HG03280 (cell line): ENCODE results near the gene PRKCB.
"Not testable (repeated sequence)": the region's sequence is repeated elsewhere in the genome, so short reads cannot be mapped to it uniquely, and the experiment has no call there.

ENCODE experiments used
- ATAC-seq: cut with Tn5 transposase; IDR thresholded peaks from one replicate; pipeline ENCODE4 v1.9.1; 2021; ENCODE audit warnings: mild to moderate bottlenecking, moderate library complexity; ENCODE audit not compliant: unreplicated experiment

PRKCB gene

DNA sequence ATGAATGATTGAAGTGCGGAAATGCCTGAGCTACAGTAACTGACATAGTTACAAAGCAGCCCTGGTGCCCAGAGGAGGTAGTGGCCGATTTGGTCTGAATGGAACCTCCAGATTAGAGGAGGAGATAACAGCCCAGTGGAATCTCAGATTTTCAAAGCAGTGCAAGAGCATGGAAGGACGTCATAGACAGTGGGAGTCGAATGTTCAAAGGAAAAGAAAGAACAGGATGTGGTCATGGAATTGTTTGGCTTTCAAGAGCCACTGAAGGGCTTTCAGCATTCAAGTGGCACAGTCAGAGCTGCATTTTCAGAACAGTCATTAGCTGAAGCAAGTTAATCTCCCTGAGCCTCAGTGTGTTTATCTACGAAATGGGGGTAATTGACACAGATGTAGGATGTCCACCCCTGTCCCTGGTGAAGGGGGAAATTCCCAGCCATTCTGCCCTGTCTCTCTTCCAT lies 315.7 kb downstream of the PRKCB start:
- no peak for ATAC-seq

DNA sequence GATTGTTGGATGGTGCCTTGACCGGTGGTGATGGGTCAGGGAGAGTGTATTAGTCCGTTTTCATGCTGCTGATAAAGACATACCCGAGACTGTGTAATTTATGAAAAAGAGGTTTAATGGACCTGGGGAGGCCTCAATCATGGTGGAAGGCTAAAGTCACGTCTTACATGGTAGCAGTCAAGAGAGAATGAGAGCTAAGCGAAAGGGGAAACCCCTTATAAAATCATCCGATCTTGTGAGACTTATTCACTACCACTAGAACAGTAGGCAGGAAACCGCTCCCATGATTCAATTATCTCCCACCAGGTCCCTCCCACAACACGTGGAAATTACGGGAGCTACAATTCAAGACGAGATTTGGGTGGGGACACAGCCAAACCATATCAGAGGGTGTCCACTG lies 316.3 kb downstream of the PRKCB start:
- ATAC-seq = not testable (repeated sequence)

DNA sequence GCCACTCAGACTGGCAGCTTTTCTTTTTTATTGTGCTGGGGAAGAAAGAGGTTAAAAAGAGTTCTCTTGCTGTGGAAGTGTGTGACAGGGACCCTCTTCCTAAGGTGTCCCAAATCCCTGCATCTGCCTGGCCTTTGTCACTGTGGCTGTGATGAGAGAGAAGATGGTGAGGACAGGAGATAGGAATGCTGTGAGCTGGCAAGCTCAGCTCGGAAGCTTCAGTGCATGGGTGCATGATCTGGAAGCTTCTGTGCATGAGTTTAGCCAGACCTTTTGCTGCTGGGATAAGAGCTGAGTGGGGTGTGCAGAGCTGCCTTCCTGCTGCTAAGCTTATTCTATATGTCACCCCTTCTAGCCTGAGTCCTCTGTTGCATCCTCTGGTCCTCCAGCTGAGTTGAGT lies 317.0 kb downstream of the PRKCB start:
- ATAC-seq = no peak

DNA sequence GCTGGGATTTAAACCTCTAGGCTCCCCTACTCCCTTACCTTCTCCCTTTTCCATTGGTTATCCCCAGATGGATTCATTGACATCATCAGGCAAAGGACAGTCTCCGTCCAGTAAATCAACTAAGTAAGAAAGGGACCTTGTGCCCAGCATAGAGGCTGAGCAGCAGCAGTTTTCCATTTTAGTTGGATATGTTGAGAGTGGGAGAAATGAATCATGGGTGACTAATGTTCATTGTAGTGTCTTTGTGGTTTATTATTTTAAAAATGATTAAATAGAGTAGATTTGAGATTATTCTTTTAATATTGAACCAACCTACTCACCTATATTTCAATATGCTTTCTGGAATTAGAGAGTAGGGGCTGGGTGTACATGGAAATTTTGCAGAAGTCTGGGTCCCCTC lies 321.0 kb downstream of the PRKCB start:
- no peak for ATAC-seq

DNA sequence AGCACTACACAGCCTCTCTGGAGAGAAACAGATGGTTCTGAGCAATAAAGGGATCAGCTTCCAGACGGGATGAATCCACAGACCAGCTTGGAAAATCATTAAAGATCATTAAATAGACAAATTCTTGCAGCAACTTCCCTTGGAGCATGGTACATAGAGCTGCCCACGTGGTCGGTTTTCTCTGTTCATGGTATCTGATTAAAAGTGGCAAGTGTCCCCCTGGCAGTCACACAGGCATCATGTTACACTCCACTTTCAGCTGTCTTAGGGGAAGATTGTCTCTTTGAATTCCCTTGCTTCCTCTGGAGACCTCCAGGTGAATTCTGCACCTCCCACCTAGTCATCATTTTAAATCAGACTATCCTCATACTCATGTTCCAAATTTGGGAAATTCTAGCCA lies 328.2 kb downstream of the PRKCB start:
- no peak for ATAC-seq

DNA sequence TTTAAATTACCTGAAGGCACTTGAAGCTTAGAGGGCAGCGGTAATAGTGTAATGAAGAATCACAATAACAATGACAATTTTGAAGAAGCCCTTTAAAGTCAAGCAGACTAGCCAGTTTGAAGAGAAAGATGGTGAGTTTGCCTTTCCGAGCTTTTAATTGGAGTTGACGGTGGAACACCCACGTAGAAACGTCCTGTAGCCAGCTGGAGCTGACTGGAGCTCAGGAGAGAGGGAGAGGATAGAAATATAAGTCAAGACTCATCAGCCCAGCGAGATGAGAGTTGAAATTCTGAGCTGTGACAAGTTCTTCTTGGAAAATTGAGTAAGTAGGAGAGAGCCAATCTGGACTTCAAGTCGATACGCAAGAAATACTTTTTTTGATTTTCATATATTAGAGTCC lies 328.6 kb downstream of the PRKCB start:
- ATAC-seq = no peak

DNA sequence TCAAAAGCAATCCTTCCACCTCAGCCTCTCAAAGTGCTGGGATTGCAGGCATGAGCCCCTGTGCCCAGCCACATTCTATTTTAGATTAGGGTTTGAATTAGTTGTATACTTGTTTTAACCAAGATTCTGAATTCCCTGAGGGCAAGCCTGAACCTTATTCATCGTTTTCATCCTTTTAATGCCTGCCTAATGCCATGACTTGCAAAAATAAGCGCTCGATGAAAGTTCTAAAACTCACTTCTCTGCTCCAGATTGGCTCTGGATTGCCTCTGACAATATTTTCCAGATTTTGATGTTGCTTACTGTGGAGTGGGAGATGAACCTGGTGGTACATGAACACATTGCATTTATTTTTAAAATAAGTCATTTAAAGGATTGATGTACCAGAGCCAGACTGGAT lies 329.5 kb downstream of the PRKCB start:
- no peak for ATAC-seq

DNA sequence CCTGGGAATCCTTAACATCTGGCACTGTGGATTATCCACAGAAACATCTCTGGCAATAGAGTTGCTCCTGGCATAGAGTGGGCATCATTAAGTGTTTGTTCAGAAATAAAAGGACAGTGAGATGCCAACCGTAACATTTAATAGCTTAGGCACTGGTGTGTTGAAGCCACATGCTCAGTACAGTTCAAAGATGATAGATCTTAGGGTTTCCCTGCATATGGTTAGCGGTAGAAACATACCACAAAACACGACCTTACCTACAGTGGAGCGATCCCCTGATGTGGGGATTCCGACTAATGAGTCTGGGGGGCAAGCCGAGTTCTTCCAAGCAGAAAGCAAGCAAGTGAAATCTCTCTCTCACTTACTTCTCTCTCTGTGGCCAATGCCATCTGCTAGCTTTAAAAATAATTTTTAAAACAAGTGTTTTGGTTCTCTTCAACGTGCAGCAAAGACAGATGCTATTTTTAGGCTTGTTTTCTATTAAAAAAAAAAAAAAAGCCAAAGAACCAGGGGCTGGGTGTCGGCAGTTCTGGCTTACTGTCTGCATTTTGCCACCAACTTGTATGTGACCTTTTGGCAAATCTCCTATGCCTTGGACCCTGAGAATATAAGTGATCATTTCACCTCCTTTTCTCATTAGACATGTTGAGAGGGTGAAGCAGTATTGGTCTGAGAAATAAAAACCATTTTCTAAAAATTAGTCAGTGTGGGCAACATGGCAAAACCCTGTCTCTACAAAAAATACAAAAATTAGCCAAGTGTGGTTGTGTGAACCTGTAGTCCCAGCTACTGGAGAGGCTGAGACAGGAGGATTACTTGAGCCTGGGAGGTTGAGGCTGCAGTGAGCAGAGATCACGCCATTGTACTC lies 331.1 kb downstream of the PRKCB start:
- ATAC-seq = no peak

DNA sequence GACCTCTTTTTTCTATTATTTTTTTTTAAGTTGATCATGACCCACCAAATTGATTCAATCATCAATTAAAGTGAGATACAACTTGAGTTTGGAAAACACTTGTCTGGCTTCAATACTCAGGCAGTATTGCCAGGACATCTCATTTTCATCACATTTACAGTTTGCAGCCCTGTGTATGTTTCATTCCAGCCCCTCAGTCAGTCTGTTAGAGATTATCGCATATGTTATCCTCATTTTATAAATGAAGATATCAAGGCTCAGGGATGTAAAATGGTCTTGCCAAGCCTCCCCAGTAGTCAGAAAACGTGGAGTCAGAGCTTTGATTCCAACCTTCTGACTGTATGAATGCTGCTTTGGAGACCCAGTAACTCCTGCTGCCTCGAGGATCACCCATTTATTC lies 333.1 kb downstream of the PRKCB start:
- ATAC-seq = no peak

DNA sequence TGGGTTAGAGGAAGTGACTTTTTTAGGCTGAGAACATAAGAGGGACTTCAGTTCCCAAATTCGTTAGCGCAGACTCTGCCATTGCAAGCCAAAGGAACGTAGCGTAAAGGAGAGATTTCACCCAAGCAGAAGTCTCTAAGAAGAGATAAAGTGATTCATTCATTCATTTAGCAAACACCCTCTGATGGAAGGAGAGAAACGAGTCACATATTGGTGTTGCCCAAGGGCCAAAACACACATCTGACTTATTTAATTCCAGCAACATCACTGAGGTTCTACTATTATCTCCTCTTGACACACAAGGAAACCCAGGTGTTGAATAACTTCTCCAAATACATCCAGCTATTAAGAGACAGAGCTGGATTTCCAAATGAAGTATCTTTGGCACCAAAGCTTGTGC lies 334.6 kb downstream of the PRKCB start:
- ATAC-seq = no peak

DNA sequence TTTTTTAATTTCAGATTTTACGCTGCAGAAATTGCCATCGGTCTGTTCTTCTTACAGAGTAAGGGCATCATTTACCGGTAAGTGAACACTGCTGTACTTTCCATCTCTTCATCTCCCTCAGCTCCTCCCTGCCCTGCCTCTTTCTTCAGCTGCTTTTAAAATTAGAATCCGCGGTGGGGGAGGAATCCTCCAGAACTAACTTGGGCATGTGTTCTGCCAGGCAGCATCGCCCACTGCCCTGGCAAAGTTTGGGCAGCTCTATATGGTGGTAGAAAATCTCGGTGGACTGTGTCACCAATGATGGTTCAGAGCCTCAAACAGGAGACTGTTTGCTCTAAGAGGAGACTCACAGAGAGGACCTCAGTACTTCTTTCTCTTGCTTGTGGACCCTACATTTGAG lies 338.7 kb downstream of the PRKCB start:
- ATAC-seq = no peak

DNA sequence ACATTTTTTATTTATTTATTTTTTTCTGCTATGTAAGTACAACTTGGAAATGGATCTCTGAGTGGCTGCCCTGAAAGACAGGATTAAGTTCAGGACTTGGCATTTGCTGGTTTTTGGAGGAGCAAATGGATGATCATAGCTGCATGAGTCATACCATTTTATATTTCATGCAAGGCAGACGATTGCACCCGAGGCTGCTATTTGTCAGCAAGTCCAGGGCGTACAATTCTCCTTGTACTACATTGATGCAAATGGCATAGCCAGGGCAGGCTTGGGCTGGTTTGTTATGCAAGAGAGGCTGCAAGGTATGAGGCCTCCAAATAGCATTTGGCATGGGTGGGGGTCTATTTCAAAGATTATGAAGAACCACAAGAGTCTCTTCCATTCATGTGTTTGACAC lies 339.2 kb downstream of the PRKCB start:
- ATAC-seq = no peak

DNA sequence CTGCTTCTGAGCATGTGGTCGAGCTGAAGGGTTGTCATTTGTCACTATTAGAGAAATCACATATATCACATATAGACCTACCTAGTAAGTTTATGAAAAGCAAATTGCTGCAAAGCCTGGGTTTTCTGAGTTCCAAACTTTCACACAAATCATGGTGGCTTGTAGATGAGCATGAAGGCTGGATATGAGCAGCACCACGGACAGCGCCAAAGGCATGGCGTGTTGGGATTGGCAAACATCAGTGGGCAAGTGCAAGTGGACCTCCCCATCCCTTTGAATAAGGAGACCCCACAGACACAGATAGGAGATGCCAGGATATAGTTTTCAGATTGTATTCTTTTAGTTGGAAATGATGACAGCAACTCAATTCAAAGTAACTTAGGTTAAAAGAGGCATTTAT lies 342.7 kb downstream of the PRKCB start:
- no peak for ATAC-seq

DNA sequence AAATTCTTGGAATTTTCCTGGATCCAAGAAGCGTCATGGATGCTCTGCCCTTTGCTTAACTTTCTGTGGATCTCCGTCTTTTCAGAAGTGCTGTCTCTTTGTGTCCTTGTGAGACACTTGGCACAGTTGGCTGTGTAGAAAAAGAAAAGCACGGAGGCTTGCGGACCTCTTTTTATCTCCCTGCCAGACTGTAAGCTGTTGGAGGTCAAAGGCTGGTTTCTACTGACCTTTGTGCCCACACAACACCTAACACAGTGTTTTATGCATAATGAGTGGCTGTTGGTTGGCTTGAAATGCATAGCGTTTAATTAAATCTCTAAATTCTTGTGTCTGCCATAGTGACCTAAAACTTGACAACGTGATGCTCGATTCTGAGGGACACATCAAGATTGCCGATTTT lies 344.7 kb downstream of the PRKCB start:
- no peak for ATAC-seq

DNA sequence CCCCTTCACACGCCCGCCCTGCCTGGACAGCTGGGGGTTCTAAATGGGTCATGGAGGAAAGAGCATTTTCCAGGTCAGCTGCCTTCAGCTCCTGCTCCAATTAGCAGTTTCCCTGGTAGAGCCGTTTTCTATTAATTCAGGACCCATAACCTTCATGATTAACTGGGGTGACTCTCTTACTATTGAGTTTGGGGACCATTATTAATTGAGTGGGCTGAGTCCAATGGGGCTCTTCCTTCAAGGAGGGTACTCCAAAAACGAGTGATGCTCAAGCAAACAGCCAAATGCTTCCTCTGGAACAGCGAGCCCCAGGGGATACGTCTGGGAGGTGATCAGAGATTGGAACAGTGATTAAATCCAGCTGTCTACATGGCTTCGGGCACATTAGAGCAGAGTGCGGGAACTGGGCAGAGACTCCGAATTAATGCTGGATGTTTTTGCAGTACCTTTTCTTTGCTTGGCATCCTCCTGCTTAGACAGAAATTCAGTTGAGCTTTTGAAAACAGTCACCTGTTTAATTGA lies 352.3 kb downstream of the PRKCB start:
- ATAC-seq = no peak

DNA sequence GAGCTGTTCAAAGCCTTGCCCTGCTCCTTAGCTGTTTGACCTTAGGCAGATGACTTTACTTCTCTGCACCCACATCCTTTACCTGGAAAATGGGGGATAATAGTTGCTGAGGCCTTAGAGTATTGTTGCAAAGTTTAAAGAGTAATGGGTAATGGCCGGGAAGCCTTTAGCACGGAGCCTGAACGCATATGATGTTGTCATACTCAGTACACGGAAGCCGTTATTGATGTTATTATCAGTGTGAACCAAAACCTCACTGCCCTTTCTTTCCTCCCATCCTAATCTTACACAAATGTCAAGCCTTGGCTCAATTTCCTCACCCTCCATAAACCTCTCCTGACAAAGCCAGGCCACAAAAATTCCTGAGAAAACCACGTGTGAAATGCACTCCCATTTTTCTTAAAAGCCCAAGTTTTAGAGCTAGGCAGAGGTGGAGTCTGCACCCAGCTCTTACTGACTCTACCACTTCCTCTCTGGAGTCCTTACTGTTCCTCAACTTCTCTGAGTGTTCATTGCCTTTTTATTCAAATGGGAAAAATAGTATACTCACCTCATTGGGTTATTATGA lies 353.1 kb downstream of the PRKCB start:
- ATAC-seq = no peak

DNA sequence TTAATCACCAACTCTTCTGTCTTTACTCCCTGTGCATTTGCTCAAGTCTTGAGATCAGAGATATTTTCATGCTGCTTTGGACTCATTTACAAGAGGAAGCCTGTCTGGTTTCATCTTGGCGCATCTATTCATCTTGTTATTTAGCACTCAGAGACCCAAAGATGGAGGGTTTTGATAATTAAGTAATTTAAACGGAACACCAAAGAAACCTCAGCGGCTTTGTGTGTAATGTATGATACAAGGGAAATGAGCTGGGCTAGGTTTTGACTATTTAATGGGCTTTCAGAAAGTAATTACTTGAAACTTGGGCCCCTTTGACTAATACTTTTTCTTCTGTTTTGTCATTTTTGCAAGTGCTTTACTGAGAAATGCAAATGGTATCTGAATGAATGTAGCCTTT lies 354.2 kb downstream of the PRKCB start:
- ATAC-seq = no peak

DNA sequence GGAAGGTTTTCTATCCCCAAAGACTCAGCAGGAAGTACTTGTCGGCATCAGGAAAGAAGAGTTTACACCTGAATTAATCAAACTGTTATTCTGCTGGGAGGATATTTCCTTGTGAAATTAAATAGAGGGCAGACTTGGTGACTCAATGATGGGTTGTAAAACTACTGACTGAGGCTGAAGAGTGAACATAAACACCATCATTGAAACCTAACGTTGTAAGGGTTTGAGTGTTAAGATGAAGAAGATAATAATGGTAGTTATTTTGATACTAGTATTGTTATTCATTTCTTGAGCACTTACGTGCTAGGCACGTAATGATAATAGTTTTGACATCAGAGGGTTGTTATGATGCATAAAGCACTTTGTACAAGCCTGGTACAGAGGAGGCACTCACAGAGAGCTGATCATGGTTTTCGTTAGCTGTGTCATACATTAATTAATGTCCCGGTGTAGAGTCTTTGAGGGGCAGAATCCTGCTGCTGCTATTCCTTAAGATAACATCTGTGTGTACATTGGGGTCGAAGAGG lies 356.2 kb downstream of the PRKCB start:
- no peak for ATAC-seq

DNA sequence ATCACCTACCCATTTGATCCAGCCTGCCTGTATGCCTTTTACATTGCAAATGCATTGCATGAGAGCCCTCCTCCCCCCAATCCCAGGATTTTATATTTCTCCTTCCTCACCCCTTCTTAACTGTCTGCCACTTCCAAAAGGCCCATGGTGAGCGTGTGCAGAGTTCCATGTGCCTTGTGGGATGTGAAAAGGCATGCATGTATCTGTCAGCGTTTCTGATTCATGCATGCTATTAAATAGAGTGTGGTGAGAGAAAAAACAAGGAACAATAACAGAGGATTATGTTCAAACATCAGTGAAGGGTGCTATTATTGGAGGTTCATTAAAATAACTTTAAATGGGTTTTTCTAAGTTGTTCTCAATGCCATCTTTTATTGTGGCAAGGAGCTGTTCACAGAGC lies 359.4 kb downstream of the PRKCB start:
- no peak for ATAC-seq

DNA sequence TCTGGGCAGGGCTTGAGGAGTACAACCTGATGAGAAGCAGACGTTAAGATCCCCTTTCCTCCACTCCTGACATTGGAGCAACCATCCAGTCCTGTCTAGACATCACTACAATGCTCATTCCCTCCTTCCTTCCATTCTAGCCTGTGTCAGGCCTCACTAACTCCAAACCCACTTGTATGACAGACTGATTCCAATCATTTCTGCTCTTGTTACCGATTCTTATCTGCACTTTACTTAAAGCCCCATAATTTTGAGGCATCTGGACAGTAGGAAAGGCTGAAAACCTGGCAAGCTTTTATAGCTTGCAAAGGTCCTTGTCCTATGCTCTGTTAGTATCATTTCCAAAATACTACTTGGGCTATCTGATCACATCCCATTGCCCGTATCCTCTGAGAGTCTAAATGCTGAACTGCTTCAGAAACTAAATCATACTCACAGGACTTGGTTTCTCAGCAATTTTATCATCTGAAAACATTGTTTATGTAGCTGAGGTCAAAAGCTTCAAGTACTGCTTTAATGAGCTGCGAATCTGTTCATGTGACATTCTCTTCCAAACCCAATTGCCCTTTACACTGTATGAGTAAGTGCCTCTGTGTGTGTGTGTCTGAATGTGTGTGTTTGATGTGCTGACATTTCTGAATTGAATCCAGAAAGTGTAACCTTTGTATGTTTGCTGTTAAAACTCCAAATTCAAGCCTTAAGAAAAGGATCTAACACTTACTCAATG lies 363.2 kb downstream of the PRKCB start:
- ATAC-seq = no peak

DNA sequence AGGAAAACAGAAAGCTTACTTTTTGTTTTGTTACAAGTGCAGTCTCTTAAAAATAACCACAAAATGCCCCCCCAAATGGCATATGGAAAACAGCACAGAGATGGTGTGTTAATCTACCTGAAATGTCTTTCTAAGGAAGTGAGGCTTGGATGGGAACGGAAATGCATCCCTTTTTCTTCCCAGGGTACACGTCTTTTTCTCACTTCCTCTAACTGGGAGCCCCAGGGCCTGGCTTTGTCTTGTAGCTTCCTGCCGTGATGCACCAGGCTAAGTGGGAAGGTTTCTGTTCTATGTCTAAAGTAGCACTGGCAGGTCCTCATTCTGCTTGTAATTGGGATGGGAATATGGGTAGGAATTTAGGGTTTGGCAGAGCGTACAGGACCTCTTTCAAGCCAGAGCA lies 367.9 kb downstream of the PRKCB start:
- ATAC-seq = no peak
